Endothelial cell of umbilical vein (primary cell): Measurements from ENCODE around the gene ITGB1BP1.

Experiments
- EZH2 ChIP-seq: IDR thresholded peaks from 2 replicates; pipeline ENCODE4 v1.6.1; 2012; ENCODE audit warnings: borderline replicate concordance, low read depth, mild to moderate bottlenecking, moderate library complexity, low read length, inconsistent platforms; ENCODE audit not compliant: severe bottlenecking
- MYC ChIP-seq: IDR thresholded peaks from one replicate; pipeline ENCODE4 v1.6.1; 2011; ENCODE audit warnings: mild to moderate bottlenecking, low read depth, low read length
- POLR2A ChIP-seq: IDR thresholded peaks from 2 replicates; pipeline ENCODE4 v1.6.1; 2012; ENCODE audit warnings: low read depth, mild to moderate bottlenecking, control low read depth, low read length
- POLR2AphosphoS5 ChIP-seq: IDR thresholded peaks from 2 replicates; pipeline ENCODE4 v1.6.1; 2012; ENCODE audit warnings: low read depth, mild to moderate bottlenecking, control low read depth, low read length, moderate library complexity; ENCODE audit not compliant: insufficient read depth
- TF ChIP-seq, protein P1 (sequence below), 2 donors: IDR thresholded peaks; 1 replicate in 1 of 2; 2 replicates in 1 of 2; pipeline ENCODE4 v1.5.1; 2011; ENCODE audit warnings: low read length in 2 of 2, mild to moderate bottlenecking in 2 of 2, moderate library complexity in 2 of 2, control low read depth in 1 of 2, inconsistent platforms in 1 of 2, low read depth in 1 of 2; ENCODE audit not compliant: insufficient read depth in 1 of 2; ENCODE audit errors: extremely low read depth in 1 of 2
- TF ChIP-seq, protein P2 (sequence below): IDR thresholded peaks from 2 replicates; pipeline ENCODE4 v1.6.1; 2011; ENCODE audit not compliant: insufficient read depth, insufficient read length

DNA sequence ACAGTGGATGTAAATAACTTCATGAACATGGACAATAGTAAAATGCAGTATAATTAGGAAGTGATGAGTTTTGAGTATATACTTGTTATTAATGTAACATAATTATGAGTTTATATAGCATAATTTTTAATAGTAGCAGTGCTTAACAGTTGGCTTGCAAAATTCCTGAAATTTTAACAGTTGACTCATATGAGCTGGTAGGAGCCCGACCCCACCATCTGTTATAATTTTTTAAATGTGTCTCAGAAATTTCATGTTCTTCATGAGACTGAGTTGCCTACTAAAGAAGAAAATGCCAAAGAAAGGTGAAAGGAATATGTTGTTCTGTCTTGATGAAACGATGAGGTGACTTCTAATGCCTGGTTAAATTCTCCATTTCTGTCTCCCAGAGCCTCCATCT, 62.6 kb downstream of the ITGB1BP1 start:
- TF ChIP-seq POLR2AphosphoS5, result no peak
- TF ChIP-seq, protein P1, sequence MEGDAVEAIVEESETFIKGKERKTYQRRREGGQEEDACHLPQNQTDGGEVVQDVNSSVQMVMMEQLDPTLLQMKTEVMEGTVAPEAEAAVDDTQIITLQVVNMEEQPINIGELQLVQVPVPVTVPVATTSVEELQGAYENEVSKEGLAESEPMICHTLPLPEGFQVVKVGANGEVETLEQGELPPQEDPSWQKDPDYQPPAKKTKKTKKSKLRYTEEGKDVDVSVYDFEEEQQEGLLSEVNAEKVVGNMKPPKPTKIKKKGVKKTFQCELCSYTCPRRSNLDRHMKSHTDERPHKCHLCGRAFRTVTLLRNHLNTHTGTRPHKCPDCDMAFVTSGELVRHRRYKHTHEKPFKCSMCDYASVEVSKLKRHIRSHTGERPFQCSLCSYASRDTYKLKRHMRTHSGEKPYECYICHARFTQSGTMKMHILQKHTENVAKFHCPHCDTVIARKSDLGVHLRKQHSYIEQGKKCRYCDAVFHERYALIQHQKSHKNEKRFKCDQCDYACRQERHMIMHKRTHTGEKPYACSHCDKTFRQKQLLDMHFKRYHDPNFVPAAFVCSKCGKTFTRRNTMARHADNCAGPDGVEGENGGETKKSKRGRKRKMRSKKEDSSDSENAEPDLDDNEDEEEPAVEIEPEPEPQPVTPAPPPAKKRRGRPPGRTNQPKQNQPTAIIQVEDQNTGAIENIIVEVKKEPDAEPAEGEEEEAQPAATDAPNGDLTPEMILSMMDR (IDR thresholded peaks at IDR 0.05; ENCODE audit: extremely low read depth in 1 of 2, insufficient read depth in 1 of 2, low read depth in 1 of 2, low read length in 2 of 2), result no peak
- no peak for TF ChIP-seq POLR2A
- TF ChIP-seq EZH2, result no peak
- TF ChIP-seq, protein P2, sequence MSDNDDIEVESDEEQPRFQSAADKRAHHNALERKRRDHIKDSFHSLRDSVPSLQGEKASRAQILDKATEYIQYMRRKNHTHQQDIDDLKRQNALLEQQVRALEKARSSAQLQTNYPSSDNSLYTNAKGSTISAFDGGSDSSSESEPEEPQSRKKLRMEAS, result no peak
- TF ChIP-seq MYC, result no peak
